Measurements from ENCODE around the gene RAD51B. TPM values are rescaled to one million over a fixed set of nuclear protein-coding genes. Genes with fewer than 3 reads are reported as not detected.

Gene RAD51B
- total RNA-seq, 1 experiment from 2014 or later: 14.2 TPM

DNA sequence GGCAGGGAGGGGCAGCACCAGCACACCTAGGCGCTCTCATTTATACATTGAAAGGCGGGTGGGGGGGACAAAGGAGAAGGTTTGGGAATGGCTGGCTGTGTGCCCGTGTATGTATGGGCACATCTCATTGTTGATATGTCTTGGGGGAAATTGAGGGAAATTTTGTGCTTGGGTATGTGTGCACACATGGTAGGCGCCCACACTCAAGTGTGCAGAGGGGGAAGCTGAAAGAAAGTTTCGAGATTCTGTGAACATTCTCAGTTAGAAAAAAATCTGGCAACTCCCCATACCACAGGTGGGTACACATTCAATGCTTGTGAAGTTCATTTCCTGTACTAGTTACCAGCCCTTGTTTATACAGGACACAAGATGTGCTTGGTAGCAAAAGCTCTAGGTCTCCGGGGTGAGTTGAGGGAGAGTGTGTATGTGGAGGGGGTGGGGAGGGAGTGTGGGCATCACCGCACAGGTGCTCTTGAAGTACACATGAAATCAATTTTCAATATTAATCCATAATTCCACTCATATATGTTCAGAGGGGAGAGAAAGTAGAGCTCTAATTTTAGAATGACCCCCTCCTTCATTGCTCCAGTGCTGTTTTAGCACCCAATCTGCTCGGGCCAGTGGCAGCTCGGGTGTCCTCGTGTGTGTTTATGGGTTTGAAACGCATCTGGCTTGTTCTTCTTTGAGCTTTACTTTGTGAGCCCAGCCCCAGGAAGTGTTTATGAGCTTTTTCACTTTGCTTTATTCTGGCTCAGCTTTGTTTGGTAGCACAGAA is 687.3 kb downstream of the RAD51B start (continued):
- TF ChIP-seq, protein P1, sequence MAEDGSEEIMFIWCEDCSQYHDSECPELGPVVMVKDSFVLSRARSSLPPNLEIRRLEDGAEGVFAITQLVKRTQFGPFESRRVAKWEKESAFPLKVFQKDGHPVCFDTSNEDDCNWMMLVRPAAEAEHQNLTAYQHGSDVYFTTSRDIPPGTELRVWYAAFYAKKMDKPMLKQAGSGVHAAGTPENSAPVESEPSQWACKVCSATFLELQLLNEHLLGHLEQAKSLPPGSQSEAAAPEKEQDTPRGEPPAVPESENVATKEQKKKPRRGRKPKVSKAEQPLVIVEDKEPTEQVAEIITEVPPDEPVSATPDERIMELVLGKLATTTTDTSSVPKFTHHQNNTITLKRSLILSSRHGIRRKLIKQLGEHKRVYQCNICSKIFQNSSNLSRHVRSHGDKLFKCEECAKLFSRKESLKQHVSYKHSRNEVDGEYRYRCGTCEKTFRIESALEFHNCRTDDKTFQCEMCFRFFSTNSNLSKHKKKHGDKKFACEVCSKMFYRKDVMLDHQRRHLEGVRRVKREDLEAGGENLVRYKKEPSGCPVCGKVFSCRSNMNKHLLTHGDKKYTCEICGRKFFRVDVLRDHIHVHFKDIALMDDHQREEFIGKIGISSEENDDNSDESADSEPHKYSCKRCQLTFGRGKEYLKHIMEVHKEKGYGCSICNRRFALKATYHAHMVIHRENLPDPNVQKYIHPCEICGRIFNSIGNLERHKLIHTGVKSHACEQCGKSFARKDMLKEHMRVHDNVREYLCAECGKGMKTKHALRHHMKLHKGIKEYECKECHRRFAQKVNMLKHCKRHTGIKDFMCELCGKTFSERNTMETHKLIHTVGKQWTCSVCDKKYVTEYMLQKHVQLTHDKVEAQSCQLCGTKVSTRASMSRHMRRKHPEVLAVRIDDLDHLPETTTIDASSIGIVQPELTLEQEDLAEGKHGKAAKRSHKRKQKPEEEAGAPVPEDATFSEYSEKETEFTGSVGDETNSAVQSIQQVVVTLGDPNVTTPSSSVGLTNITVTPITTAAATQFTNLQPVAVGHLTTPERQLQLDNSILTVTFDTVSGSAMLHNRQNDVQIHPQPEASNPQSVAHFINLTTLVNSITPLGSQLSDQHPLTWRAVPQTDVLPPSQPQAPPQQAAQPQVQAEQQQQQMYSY (CRISPR knock-in tag; IDR thresholded peaks at IDR 0.05): no peak

DNA sequence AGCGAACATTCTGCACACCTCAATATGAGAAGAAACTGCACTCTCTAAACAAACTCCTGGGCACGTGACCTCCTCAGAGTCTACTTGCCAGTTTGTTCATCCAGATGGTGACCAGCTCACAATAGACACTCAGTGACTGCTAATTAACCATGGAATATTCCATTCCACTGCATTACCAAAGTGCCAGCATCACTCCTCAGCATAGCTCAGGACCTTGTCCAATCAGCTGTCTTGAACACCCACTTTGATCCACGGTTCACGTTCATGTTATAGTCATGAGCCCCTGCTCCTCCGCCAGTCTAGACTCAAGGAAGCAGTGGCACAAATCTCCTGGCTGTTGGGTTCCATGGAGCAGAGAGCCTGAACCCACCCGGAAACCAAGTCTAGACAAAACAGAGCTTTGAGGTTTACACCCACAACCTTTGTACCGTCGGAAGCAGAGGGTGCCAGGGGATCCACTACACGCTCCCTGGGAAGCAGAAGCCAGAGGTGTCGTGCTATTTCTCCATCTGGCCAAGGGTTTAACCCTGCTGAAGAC is 688.0 kb downstream of the RAD51B start:
- Mint-ChIP-seq H3K36me3 (no peaks in the 10 kb centered on the region), H3K4me3 (no peak overlapping the region), H3K27ac (no peak overlapping the region), H3K4me1 (peaks cover 35% of the 10 kb centered on the region), H3K27me3 (ENCODE audit: low read depth) (no peaks in the 10 kb centered on the region), H3K9me3 (no peaks in the 10 kb centered on the region)
- DNase-seq (ENCODE audit: low spot score) (no peak), ATAC-seq (no peak)
- CTCF ChIA-PET: interaction anchor here (0.6 kb wide), 1 partner anchor 16 kb away, joined by 3 read pairs; no protein-coding TSS in a partner anchor
- POLR2A ChIA-PET: no interaction called here
- TF ChIP-seq NR1H2 (CRISPR knock-in tag; IDR thresholded peaks at IDR 0.05) (no peak), GABPB1 (CRISPR knock-in tag; IDR thresholded peaks at IDR 0.05) (no peak), FOXK1 (CRISPR knock-in tag; IDR thresholded peaks at IDR 0.05) (no peak), NR3C1 (CRISPR knock-in tag; conservative IDR thresholded peaks at IDR 0.05; ENCODE audit: low read depth) (no peak), ETV6 (CRISPR knock-in tag; IDR thresholded peaks at IDR 0.05) (no peak), ZNF512 (CRISPR knock-in tag; IDR thresholded peaks at IDR 0.05; ENCODE audit: borderline replicate concordance) (no peak), ZNF396 (CRISPR knock-in tag; IDR thresholded peaks at IDR 0.05; ENCODE audit: borderline replicate concordance) (no peak), FOXJ3 (CRISPR knock-in tag; IDR thresholded peaks at IDR 0.05; ENCODE audit: borderline replicate concordance) (no peak), PREB (CRISPR knock-in tag; IDR thresholded peaks at IDR 0.05; ENCODE audit: borderline replicate concordance) (no peak), ELF4 (CRISPR knock-in tag; IDR thresholded peaks at IDR 0.05; ENCODE audit: low read depth) (no peak), OVOL2 (CRISPR knock-in tag; IDR thresholded peaks at IDR 0.05; ENCODE audit: borderline replicate concordance) (no peak)
- TF ChIP-seq, protein P2, sequence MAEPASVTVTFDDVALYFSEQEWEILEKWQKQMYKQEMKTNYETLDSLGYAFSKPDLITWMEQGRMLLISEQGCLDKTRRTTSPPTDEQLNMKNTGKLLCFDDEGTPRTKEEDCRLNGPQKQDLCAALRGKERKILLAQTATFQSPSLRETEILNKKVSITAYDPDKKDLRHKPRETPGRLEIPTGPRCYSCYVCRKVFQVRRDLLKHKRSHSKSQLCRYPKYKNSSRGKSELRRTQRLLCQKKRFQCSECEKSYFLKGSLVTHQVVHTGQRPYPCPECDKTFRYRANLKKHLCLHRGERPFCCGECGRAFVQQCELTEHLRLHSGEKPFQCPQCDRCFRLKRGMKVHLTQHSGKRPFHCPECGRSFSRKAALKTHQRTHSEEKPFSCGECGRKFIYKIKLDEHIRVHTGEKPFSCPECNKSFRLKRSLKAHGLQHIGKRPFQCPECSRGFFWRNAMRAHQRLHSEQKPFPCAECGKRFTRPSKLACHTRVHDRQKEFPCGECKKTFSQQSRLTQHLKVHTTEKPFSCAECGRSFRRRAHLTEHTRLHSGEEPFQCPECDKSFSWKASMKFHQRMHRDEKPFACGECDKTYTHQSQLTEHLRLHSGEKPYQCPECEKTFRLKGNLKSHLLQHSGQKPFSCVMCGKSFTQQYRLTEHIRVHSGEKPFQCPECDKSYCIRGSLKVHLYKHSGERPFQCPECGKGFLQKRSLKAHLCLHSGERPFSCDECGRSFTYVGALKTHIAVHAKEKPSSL (CRISPR knock-in tag; conservative IDR thresholded peaks at IDR 0.05): no peak
- TF ChIP-seq, protein P3, sequence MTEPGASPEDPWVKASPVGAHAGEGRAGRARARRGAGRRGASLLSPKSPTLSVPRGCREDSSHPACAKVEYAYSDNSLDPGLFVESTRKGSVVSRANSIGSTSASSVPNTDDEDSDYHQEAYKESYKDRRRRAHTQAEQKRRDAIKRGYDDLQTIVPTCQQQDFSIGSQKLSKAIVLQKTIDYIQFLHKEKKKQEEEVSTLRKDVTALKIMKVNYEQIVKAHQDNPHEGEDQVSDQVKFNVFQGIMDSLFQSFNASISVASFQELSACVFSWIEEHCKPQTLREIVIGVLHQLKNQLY (CRISPR knock-in tag; IDR thresholded peaks at IDR 0.05): no peak
